ENCODE data around the gene TNNI3K.

The TNNI3K gene

GRCh38 chr1:74549932-74550331 lies 314.7 kb downstream of the TNNI3K start:
- DNase-seq (ENCODE audit: low read depth in 3 of 3, low spot score in 1 of 3), result no peak

GRCh38 chr1:74570797-74571492 lies 335.8 kb downstream of the TNNI3K start:
- DNase-seq (ENCODE audit: low read depth in 3 of 3, low spot score in 1 of 3), result no peak

- DNase-seq (ENCODE audit: low read depth in 3 of 3, low spot score in 1 of 3), result no peak
Measured at GRCh38 chr1:74571493-74571800, 336.3 kb downstream of the TNNI3K start.

GRCh38 chr1:74571891-74572290 lies 336.7 kb downstream of the TNNI3K start:
- no peak for DNase-seq (ENCODE audit: low read depth in 3 of 3, low spot score in 1 of 3)

GRCh38 chr1:74578101-74578500 lies 342.9 kb downstream of the TNNI3K start:
- no peak for DNase-seq (ENCODE audit: low read depth in 3 of 3, low spot score in 1 of 3)

GRCh38 chr1:74579425-74579824 lies 344.2 kb downstream of the TNNI3K start:
- DNase-seq (ENCODE audit: low read depth in 3 of 3, low spot score in 1 of 3), result no peak

- no peak for DNase-seq (ENCODE audit: low read depth in 3 of 3, low spot score in 1 of 3)
Measured at GRCh38 chr1:74583397-74583796, 348.2 kb downstream of the TNNI3K start.

- DNase-seq (ENCODE audit: low read depth in 3 of 3, low spot score in 1 of 3), result no peak
Measured at GRCh38 chr1:74584185-74584584, 349.0 kb downstream of the TNNI3K start.

- no peak for DNase-seq (ENCODE audit: low read depth in 3 of 3, low spot score in 1 of 3)
Measured at GRCh38 chr1:74586253-74586897, 351.2 kb downstream of the TNNI3K start.

- no peak for DNase-seq (ENCODE audit: low read depth in 3 of 3, low spot score in 1 of 3)
Measured at GRCh38 chr1:74587888-74588287, 352.7 kb downstream of the TNNI3K start.

- no peak for DNase-seq (ENCODE audit: low read depth in 3 of 3, low spot score in 1 of 3)
Measured at GRCh38 chr1:74590288-74590687, 355.1 kb downstream of the TNNI3K start.

GRCh38 chr1:74591949-74592348 lies 356.8 kb downstream of the TNNI3K start:
- DNase-seq (ENCODE audit: low read depth in 3 of 3, low spot score in 1 of 3), result no peak

GRCh38 chr1:74592580-74593355 lies 357.6 kb downstream of the TNNI3K start:
- no peak for DNase-seq (ENCODE audit: low read depth in 3 of 3, low spot score in 1 of 3)
